Suppressor macrophage treated with lipopolysaccharide for 1 hour (primary cell): ENCODE results near the gene ECM2.

Experiments
- DNase-seq, 3 donors: peaks; one replicate each; pipeline ENCODE4 v3.0.0-alpha.2; 2020 to 2022

Gene ECM2

DNA sequence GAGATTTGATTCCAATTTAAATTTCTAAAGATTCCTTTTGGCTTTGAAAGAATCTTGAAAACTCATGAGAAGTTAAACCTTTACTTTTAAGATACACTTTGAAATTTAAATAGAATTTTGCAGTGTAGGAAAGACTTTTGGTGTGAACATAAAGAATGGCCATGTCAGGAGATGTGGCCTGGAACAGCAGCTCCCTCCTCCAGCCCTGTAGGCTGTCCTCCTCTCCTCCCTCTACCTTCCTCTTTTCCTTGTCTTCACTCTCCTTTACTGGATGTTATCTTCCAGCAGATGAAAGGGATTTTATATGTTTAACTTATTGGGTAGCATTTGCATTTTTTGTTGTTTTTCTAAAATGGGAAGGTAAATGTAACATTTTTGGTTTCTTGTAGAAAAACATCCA, 72.4 kb downstream of the ECM2 start:
- no peak for DNase-seq

DNA sequence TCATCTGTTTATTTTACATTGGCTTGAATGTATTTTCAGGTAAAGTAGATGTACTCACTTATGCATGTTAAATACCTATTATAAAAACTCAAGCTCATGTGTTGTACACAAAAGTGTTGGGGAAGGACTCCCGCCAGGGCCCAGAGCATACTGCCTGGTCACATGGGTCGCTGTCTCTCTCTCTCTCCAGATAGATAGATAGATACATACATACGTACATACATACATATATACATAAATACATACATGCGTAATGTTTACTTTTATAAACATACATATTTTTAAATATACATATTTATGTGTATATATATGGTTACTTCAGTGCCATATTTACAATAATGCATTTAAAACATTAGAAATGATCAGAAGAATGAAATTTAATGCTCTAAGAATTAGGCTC, 78.2 kb downstream of the ECM2 start:
- no peak for DNase-seq

DNA sequence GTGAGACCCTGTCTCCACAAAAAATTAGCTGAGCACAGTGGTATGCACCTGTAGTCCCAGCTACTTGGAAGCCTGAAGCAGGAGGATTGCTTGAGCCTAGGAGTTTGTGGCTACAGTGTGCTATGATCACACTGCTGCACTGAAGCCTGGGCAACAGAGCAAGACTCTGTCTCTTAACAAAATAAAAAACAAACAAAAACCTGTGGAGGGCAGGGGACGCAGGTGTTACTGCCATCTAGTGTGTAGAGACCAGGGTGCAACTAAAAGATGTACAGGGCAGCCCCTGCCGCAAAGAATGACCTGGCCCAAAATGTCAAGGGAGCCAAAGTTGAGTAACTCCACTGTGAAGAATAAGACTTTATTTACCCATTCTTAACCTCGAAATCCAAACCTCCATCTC, 80.6 kb downstream of the ECM2 start:
- DNase-seq: no peak

- DNase-seq: no peak
Measured at GRCh38 chr9:92446536-92446935, 89.3 kb downstream of the ECM2 start.
